GM19324 (cell line): ENCODE measurements around the gene NKX1-2.

Experiments
- ATAC-seq: cut with Tn5 transposase; IDR thresholded peaks from one replicate; pipeline ENCODE4 v1.9.1; 2021; ENCODE audit warnings: mild to moderate bottlenecking, moderate library complexity; ENCODE audit not compliant: unreplicated experiment, low FRiP score

NKX1-2 gene

DNA sequence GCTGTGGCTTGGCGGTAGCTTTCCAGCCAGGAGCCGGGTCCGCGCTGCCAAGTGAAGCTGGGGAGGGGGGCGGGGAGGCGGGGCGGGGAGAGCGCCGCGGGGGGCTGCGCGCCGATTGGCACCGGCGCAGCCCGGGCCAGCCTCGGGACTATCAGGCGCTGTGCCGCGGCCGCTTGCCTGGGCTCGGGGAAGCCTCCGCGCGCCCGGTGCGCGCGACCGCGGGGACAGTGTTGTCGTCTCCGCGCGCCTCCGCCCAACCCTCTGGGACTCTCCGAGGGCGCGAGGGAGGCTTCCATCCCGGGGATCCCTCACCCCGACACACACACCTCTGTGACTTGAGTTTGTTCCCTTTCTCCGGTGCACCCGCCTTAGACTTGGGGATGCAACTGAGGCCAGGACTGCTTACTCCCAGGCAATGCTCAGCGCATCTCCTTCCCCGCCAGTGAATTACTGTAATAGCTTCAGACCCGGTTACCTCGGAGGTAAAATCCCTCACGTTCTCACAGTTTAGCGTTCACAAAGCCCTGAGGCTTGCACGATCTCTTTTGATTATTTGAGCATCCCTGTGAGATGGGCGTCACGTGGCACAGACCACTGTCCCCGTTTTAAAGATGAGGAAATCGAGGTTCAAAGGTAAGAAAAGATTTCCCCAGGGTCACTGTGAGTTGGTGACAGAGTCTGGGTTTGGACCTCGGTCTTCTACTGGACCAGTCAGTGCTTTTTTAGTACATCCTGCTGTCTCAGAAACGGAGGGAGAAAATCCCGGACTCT lies at the start of gene NKX1-2:
TSS of gene NKX1-2 (minus strand) at position 24 of the 771 bp plus-strand sequence. CDS start 92 bp downstream, outside the sequence.
- no peak for ATAC-seq

GRCh38 chr10:124498056-124498455 lies 48.2 kb upstream of the NKX1-2 start:
- ATAC-seq, result no peak

- ATAC-seq, result no peak
These were observed 47.5 kb upstream of the NKX1-2 start for GRCh38 chr10:124497196-124497881.

- ATAC-seq, result no peak
These were observed 46.8 kb upstream of the NKX1-2 start for GRCh38 chr10:124496620-124497019.

DNA sequence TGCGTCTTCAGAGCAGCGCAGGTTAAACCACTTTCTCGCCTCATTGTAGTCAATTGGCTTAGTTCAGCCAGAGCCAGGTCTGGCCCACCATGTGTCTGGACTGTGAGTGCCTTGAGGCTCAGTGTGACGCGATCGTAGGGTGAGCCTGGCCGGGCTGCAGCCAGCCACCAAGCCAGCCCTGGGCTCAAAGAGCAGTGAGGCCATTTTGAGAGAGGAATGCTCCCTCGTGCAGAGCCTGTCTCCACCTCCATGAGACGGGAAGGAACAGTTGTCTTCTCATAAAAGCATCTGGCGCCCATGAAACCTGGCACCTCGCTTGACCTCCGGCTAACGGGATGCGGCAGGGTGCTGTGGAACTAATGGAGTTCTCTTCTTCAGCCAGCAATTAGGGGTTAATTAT lies 46.3 kb upstream of the NKX1-2 start:
- ATAC-seq, result no peak

GRCh38 chr10:124495725-124496124 lies 45.9 kb upstream of the NKX1-2 start:
- no peak for ATAC-seq

GRCh38 chr10:124495162-124495561 lies 45.3 kb upstream of the NKX1-2 start:
- no peak for ATAC-seq

- no peak for ATAC-seq
These were observed 44.4 kb upstream of the NKX1-2 start for GRCh38 chr10:124494046-124494807.

GRCh38 chr10:124493214-124493882 lies 43.5 kb upstream of the NKX1-2 start:
- ATAC-seq, result no peak

- no peak for ATAC-seq
These were observed 42.4 kb upstream of the NKX1-2 start for GRCh38 chr10:124492266-124492665.

GRCh38 chr10:124491105-124491504 lies 41.3 kb upstream of the NKX1-2 start:
- ATAC-seq, result no peak

GRCh38 chr10:124486635-124487034 lies 36.8 kb upstream of the NKX1-2 start:
- ATAC-seq, result no peak

GRCh38 chr10:124484661-124485060 lies 34.8 kb upstream of the NKX1-2 start:
- no peak for ATAC-seq

GRCh38 chr10:124484031-124484430 lies 34.2 kb upstream of the NKX1-2 start:
- ATAC-seq, result no peak

- ATAC-seq, result no peak
These were observed 33.0 kb upstream of the NKX1-2 start for GRCh38 chr10:124482876-124483275.

DNA sequence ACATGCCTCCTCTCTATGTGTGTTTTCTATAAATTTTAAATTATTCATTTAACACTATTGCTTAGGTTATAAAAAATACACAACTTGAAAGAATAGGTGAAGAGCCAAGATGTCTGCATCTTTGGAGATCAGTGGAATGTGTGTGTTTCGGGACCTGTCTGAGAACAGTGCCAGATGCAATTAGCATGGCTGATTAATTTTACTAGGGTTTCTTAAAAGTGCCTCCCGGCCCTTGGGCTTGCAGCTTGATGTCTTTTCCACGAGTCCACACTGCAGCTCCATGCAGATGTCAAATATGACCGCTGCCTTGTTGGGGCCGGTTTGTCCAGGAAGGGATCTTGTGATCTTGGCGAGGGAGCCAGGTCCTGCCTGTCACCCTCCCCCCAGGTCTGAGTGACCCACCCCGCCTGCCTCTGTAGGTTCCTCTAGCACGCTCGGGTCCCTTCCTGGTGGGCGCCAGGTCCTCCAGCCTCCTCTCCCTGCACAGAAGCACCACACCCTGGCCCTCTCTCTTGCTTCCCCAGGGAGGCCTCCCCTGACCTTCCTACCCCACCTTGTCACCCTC lies 32.5 kb upstream of the NKX1-2 start:
- no peak for ATAC-seq

DNA sequence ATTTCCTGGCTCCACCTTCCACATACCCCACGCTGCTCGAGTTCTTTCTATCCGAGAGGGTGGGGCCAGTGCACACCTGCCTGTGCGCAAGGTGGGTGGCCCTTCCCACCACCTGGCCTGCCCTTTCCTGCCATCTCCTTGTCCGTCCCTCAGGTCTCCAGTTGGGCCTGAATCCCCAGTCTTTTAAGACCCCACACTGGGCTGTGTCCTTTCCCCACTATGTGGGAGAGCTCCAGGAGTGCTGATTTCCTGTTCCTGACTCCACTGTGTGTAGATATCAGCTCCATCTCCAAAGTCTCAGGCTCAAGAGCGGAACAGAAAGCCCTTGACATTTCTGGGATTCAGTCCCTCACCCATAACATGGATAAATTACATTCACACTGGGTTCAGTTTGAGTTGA lies 31.9 kb upstream of the NKX1-2 start:
- ATAC-seq, result no peak

GRCh38 chr10:124480860-124481259 lies 31.0 kb upstream of the NKX1-2 start:
- ATAC-seq, result no peak

DNA sequence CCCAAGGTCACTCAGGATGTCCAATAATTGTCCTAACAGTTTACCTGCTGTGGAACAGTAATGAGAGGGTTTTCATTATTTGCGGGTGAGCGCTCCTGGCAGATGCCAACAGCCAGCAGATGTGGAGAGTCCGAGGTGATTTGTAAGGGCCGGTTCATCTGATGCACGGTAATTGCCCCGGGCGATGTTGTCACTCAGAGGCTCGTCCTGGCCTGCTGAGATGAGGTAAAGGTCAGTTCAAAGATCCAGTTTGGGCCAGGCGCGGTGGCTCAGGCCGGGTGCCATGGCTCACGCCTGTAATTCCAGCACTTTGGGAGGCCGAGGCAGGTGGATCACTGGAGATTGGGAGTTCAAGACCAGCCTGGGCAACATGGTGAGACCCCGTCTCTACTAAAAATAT lies 28.7 kb upstream of the NKX1-2 start:
- no peak for ATAC-seq

GRCh38 chr10:124477614-124478363 lies 28.0 kb upstream of the NKX1-2 start:
- ATAC-seq, result no peak
